Measurements from ENCODE around the gene SCN3B.
A peak's percentile ranks its signal among the peaks of the same experiment; 100 is the strongest.

SCN3B gene

DNA sequence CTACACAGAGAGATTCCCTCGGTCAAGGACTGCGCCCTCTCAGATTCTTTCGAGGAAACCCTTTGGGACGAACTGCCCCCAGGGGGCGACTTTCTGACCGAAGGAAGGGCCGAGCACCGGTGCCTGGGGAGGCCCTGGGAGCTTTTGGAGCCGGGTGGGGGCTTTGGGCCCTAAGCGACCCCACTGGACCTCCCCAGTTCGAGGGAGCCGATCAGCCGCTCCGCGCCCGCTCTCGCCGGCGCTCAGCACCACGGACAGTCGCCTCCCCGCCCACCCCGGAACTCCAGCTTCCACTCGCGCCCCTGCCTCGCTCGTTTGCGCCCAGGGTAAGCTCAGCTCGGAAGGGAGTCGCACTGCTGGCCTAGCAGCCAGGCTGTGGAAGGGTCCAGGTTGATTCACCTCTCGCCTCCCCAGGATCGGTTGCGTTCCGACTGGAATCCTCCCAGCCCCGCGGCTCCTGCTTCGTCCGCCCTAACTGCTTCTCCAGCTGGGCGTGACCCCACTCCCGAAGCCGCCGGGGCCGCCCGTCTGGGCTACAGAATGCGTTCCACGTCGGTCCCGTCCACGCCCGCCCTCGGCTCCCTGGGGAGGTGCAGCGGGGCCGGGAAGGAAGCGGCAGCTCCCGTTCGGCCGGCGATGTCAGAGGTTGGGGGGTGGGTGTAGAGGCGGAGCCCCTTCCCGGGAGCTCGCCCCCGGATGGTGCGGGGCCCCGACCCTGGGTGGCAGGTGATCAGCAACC, 428 bp downstream of the SCN3B start:
- no peak for DNase-seq (ENCODE audit: low read depth in 2 of 2)

DNA sequence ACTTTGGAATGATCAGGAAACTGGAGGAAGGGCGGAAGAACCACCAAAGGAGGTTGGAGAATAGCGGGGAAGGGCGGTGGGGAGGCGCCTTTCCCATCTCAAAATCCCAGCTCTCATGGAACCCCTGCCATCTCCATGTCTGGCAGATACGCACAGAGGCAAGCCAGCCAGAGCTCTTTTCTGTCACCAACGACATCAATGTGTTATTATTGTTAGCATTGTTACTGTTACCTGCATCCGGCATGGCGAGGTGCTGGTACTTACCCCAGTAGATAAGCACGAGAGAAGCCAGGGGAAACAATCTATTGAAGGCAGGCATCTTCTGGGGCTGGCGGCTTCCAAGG, 969 bp downstream of the SCN3B start:
- DNase-seq (ENCODE audit: low read depth in 2 of 2): no peak

DNA sequence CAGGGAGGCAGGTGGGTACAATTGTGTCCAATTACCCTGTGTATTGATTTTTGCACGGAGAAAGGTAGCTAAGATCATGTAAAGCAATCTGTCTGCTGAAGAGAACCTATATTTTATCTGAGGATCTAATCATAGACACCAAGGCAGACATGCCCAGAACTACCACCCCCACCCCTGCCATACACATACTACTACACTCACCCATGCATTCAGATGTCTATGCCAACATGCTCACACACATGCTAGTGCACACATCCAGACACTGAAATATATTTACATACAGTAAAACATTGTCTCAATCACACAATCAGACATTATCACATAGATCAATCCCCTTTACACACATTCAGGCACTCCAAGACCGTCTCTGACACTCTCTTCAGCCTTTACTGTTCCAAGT, 1.8 kb downstream of the SCN3B start:
- no peak for DNase-seq (ENCODE audit: low read depth in 2 of 2)

DNA sequence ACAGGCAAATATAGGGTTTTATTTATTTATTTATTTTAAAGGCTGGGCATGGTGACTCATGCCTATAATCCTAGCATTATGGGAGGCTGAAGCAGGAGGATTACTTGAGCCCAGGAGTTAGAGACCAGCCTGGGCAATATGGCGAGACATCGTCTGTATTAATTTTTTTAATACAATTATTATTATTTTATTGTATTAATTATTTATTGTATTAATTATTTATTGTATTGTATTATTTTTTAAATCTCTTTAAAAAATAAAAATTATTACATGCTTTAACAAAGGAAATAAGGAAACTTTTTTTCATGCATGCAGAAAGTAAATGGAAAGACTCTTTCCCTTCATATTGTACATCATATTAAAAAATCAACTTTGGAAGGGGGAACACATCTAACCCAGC, 3.5 kb downstream of the SCN3B start:
- DNase-seq (ENCODE audit: low read depth in 2 of 2): no peak

DNA sequence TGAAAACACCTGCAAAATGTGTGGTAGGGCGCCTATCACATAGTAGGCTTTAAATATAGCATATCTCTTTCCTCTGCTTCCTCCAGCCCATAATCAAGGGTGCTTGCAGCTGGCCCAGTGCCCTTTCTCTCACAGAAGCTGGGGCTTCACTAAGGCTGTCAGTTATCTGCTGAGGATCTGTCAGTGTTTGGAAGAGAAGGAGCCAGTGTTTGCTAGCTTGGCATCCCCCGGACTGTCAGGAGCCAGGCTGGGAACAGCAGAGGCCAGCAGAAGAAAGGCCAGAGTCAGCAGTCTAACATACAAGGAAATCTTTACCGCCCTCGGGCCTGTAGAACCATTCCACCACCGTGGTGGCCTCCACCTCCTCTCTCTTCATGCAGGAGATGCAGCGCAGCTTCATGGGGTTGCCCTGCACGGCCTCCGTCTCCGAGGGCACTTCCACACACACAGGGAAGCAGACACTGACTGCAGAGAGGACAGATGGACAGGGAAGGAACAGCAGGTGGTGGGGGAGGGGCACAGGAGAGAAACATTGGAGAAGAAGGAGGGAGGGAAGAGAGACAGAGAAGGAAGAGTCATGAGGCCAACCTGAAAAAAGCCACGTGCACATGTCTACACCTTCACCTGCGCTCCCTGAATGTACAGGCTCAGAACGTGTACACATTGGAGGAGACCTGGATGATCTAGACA, 9.0 kb downstream of the SCN3B start:
- no peak for DNase-seq (ENCODE audit: low read depth in 2 of 2)

DNA sequence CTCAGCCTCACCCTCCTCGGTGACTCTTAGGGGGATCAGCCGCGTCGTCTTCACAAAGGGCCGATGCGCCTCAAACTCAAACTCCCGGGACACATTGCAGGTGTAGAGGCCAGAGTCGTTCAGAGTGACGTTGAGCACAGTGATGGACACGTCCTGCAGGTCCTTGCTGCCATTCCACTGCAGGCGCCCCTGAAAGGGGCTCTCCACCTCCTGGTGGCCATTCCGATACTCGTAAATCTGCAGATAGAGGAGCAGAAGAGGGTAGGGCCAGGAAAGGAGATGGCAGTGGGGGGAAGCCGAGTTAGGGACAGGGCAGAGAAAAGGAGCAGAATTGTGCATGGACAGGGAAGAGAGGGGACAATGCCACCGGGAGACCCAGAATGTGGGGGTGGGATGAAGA, 12.0 kb downstream of the SCN3B start:
- no peak for DNase-seq (ENCODE audit: low read depth in 2 of 2)

DNA sequence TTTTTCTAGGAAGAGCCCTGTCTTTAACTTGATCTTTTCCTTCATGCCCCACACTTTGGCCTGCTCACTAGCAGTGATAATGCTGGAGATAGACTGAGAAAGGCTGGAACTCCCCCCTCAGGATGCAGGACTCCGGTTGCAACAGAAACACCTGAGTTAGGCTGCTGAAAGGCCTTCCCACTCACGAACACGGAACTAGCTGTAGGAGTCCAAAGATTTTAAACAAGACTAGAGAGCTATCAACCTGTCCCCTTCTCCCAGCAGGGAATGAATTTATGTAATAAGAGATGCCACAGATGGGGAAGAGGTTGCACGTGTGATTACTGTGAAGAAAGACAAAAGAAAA, 13.0 kb downstream of the SCN3B start:
- DNase-seq (ENCODE audit: low read depth in 2 of 2): no peak

DNA sequence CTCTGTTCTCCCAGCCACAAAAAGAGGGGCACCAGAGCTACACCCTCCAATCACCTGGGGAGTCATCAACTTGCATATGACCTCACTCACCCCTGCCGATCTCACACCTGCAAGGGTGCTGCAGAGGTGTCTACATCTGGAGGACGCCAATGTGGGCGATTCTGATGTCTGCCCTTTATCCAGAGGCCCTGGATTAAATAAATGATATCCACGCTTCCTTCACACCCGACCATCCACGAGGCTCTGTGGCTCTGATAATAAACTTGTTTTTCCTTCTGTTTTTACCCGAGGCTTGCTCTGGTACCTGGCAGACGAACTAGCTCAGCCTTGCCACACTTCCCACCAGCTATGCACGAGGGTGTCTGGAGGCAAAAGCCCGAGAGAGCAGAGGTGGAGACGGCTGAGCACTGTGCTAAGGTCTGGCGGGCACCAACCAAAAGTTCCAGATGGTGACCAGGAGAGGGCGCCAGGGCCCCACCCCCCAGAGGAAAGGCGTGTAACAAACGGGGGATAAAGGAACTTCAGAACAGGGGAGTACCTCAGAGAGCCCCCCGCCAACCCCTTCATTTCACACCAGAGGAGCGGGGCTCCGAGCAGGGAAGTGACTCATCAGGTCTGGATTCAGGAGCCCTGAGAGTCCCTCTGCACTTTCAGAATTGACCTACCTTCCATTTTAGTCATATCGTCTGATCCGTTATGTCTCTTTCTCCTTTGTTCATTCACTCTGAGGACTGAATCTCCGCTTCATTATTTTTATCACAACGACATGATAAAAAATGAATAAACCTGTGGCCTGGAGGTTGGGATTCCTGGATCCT, 13.5 kb downstream of the SCN3B start:
- DNase-seq (ENCODE audit: low read depth in 2 of 2): peak in 1 of 2 donors; percentile 7

DNA sequence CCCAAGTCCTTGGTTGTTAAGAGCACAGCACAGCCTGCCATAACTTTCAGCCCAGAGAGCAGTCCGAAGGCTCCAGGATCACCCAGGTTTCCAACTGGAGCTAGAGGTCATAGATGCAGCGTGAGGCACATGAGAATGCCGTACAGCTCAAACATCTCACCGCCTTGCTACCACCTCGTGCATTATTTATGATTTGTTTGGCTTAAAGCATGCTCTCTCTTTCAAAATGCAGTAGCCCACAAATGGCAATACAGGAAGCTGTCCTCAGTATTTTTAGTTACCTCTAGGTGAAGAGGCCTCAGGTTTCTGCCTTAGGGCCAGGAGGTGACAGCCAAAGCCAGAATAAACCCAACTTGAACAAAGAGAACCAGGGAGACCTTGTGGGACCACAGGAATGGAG, 14.4 kb downstream of the SCN3B start:
- no peak for DNase-seq (ENCODE audit: low read depth in 2 of 2)

DNA sequence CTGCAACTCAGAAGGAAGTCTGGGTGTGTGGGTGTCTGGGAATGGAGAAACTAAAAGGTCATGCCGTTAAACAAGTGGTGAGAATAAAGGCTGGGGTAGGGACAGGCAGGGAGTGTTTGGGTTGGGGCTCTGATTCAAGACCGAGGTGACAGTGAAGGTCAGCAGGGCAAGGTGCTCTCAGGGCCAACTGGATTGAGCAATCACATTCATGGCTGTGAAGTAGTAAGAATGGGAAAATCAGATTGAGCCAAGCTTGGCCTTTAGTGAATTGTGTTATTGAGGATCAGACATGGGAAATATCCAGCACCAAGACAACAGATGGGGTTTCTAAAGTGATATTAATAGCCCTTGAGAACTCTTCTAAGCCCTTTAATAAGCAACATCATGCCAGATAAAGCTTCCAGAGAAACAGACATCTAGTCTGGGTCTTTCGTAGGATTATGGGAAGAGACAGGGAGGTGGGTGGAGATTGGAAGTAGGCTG, 24.3 kb downstream of the SCN3B start:
- no peak for DNase-seq (ENCODE audit: low read depth in 2 of 2)

DNA sequence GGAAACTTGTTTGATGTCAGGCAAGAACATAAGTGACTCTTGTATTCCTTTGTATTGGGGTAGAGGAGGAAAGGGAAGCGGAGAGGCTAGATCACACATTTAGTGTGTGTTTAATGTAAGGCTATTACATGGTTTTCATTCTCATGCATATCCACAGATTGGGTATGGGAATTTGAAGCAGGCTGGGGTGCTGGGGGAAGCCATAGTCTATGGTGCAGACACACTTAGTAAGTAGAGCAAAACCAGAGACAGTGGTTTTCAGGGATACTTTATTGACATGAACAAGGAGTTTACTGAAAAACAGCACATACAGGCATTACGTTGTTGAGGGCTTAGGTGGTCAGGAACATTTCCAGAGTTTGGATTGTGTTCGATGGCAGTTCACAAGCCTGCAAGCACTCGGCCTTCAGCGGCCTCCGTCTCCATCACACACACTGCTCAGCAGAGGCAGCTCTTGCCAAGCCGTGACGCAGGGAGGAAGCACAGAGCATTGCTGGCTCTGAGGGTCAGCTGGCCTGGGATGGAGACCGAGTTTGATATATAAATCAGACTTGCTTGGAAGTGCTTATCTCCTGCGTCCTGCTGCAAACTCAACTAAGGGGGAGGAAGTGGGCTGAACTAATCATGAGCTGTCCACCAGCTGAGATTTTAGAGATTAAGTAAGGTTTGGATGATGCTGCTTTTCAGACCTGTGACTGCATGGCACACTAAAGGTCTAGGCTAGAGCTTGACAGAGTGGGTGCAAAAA, 25.3 kb downstream of the SCN3B start:
- no peak for DNase-seq (ENCODE audit: low read depth in 2 of 2)

DNA sequence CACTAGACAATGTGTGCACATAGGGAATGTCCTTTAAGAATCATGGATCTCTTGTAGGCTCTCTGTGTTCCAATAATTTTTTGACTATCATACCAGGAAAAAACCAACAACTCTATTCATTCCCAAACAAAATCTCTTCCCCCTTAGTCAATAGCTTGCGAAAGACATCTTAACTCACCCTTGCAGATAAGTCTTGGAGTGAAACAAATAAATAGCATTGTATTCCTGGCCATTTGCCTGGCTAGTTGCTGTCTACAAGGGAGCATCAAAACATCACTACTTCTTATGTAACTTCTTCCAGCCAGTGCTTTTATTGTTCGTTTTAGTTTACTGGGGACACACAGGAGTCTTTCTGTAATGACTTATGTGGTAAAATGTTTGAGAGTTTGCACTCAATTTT, 29.4 kb downstream of the SCN3B start:
- no peak for DNase-seq (ENCODE audit: low read depth in 2 of 2)

DNA sequence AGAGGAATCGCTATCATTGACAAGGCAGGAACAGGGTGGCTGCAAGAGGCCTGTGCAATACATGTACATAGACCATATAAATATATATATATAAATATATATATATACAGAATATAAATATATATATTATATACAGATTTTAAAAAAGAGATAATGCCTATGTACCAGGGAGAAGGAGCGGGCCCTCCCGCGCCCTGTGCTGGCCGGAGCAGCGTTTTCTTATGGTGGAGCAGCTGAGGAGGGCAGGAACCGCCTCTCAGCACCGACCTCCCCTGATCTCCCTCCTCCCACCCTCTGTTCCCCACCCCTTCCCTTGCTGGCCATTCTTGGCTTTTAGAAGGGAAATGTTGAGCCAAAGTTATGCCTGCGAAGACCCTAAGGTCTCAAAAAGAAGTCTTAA, 31.8 kb downstream of the SCN3B start:
- DNase-seq (ENCODE audit: low read depth in 2 of 2): no peak

DNA sequence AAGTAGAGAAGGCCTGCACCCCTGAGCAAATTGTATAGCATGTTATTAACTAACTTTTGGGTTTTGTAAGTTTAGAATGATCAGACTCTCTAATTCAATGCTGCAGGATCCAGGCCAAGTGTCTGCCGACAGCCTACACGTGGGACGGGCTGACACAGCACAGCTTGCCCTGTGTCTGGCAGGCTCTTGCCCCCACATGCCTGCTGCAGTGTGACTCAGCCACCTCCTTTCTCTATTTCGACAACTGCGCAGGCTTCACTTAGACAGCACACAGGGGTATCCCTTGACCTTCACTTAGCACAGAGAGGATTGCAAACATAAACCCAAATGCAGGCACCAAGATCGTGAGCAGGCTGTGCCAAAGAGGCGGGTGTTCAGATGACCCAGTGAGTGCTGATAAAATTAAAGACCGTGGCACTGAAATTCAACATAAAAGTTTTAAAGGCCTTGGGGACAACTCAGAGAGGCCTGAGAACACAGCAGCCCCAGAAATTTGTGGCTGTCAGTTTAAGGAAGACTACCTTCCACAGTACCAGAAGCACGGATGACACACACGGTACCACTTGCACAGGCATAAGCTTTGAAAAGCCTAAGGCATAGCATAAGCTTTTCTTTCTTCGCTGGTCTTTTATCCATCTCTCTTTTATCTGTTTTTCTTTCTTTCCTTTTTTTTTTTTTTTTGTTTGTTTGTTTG, 37.8 kb downstream of the SCN3B start:
- DNase-seq (ENCODE audit: low read depth in 2 of 2): no peak

DNA sequence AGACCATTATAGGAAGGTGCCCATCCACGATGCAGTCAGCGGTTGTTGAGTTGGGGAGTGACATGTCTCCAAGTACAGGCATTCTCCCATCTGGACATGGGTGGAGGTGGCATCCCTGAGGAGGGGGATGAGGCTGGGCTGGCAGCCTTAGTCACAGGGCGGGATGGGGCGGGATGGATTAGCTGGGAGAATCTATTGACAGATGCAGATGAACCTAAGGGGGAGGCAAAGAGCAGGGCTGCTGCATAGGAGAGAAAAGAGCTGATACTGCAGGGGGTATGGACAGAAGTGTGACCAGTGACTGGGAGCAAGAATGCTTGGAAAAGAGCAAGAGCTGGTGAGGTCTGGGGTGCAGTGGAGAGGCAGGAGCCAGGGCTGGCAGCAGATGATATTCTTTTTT, 42.7 kb downstream of the SCN3B start:
- no peak for DNase-seq (ENCODE audit: low read depth in 2 of 2)

DNA sequence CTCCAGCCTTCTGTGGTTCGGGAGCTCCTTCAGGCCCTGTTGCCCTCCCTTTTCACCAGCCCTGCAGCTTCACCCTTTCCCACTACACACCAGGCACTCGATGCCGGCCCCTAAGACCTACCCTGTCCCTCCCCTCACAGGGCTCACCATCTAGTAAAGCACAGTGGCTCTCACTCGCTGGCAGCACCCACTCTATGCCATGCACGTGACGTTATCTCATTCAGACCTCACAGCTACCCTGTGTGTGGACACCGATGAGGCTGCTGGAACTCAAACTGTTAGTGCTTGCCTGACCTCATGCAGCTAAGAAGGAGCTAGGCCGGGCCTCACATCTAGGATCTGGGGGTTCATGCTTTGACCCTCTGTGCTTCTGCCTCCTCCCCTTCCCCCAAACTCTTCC, 45.5 kb downstream of the SCN3B start:
- DNase-seq (ENCODE audit: low read depth in 2 of 2): no peak

DNA sequence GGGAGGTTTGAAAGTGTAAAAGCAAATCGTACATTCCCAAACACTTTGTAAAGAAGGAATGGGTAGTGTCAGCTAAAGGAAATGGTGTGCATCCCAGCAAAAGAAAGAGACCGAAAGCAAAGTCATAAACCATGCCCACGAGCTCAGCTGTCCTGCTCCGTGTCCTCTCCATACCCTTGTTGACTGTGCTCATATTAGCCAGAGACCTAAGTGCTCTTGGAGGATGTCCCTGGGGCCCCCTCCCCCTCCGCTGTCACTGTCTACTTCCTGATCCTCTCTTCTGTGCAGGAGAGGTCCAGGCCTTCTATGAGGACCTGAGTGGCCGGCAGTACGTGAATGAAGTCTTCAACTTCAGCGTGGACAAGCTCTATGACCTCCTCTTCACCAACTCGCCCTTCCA, 46.1 kb downstream of the SCN3B start:
- DNase-seq (ENCODE audit: low read depth in 2 of 2): no peak

DNA sequence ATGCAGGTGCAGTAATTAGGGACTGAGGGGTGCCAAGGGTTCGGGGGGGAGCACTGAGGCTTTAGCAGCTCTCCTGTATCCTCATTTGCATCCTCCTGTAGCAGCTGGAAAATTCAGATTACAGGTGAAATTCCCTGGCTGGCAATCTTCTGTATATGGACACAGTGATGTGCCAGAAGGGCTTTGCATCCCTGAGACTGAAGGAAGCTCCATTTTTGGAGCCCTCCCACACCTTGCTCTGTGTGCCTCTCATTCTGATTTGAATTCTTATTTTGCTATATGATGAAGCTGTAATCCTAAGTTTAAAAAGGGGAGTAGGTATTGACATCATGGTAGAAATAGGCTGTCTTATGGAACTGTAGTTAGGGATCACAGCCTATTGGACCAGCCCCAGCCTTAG, 46.6 kb downstream of the SCN3B start:
- DNase-seq (ENCODE audit: low read depth in 2 of 2): no peak

DNA sequence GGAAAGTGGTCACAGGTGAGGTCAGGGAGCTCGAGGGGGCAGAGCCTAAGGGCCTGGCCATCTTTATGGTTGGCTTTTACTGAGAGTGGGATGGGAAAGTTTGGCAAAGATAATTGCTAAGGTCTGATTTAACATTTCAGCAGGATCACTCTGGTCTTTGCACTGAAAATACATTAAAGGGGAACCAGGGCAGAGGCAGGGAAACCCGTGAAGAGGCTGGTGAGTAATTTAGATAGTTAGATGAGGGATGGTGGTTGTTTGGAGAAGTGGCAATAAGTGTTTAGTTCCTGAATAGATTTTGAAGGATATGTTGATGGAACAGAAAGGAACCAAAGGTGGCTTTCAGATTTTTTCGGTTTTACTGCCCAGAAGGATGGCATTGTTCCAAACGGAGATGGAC, 50.8 kb downstream of the SCN3B start:
- no peak for DNase-seq (ENCODE audit: low read depth in 2 of 2)

DNA sequence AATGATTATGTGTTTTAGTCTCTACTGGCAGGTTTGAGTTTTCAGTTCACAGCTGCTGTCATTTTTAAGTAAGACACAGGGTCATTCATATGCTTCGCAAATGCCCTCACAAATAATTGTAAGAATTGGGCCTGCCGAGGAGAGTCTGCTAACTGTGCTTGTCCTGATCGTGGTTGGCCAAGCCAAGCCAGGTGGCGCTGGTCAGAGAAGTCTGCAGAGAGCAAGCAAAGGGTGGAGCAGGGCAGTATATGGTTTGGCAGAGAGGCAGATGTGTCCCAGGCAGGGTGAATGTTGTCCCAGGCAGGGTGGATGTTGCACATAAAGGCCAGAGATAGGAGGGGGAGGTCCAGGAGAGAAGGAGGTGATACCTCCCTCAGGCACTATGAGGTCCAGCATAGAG, 52.7 kb downstream of the SCN3B start:
- no peak for DNase-seq (ENCODE audit: low read depth in 2 of 2)

DNA sequence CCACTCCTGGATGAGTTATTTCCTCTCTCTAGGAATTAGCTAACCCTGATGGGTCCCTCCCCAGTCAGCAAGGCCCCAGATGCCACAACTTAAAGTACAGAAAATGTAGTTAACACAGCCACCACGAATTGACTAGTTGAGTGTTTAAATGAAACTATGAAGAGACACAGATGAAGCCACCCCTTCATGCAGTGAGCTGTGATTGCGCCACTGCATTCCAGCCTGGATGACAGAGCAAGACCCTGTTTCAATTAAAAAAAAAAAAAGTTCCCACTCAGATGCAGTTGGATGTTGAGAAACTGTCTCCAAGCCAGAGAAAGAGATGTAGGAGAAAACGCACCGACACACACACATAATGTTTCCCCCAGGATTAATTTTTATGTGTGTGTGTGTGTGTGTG, 53.3 kb downstream of the SCN3B start:
- no peak for DNase-seq (ENCODE audit: low read depth in 2 of 2)

DNA sequence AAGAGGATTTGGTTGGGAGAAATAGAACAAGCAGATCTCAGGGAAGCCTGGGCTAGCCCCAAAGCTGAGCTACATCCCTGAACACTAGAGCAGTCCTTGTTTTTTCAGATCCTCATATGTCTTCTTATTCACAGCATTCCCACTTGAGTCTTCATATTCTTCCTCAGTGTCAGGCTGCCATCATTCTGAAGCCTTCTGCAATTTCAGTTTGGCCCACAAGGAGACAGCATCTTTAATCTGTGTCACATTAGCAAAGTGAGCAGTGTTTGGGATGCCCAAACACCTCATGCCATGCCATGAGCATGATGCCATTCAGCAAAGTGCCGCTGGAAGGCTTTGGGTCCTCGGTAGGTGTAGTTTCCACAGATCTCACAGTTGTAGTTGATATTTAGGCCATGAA, 56.6 kb downstream of the SCN3B start:
- no peak for DNase-seq (ENCODE audit: low read depth in 2 of 2)
